GM18505 (cell line): ENCODE measurements around the gene SEC23A.
"Not testable (repeated sequence)": the region's sequence is repeated elsewhere in the genome, so short reads cannot be mapped to it uniquely, and the experiment has no call there.

ENCODE experiments used
- ATAC-seq: cut with Tn5 transposase; IDR thresholded peaks from one replicate; pipeline ENCODE4 v1.9.1; 2021; ENCODE audit not compliant: unreplicated experiment
- POLR2A ChIP-seq: IDR thresholded peaks from 4 replicates; pipeline ENCODE4 v1.6.1; 2011; ENCODE audit warnings: borderline replicate concordance; ENCODE audit not compliant: insufficient read depth, insufficient read length; ENCODE audit errors: extremely low read depth

SEC23A gene

DNA sequence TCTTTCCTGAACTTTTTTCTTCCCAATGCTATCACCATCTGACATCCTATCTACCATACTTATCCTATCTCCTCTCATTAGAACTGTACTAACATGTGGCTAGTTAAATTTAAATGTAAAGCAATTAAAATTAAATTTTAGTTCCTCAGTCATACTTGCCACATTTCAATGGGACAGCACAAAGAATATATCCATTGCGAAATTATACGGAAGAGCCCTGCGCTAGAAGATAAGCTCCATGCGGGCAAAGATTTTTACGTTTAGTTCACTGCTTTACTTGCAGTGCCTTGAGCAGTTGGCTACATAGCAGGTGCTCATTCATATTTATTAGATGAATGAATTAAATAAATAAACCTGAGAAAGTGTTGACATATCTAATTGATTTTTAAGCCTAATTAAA lies 33.1 kb downstream of the SEC23A start:
- no peak for ATAC-seq
- TF ChIP-seq POLR2A: no peak

DNA sequence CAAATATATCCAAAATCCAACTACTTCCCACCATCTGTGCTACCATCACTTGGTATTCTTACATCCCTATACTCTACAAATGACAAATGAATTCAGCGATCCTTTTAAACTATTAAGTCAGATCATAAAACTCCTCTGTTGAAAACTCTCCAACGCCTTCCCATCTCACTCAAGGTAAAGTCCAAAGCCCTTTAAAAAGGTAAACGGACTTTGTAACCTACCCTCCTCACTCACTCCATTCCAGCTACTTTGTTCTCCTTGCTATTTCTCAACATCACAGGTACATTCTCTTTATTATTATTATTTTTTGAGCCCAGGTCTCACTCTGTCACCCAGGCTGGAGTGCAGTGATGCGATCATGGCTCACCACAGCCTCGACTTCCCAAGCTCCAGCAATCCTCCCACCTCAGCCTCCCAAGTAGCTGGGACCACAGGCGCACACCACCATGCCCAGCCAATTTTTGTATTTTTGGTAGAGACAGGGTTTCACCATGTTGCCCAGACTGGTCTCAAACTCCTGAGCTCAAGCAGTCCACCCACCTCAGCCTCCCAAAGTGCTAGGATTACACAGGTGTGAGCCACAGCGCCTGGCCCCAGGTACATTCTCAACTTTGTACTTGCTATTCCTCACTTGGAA lies 33.7 kb downstream of the SEC23A start:
- not testable (repeated sequence) for ATAC-seq

DNA sequence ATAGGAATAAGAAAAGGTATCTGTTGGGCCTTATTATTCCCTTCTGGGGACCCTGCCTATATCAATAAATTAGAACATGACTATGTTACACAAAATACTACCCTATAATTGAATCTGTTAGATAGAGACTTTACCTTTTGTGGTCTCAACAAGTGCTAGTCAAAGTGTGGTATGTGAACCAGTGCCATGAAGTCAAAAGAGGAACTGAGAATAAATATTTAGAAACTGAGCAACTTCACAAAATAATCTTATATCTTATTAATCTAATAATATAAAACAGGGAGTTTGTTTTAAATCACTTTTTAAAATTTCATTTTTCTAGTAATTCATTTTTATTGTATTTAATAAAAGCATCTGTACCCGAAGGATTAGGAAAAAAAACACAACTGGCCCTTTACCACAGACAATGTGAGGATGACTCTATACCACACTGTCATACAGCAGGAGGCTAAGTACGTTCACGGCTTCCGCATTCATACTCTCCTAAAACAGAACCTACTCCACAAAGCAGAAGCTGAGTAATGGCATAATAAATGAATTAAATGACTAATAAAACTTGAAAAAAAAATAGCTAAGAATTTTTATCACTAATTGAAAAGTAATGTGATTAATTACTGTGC lies 42.1 kb downstream of the SEC23A start:
- peak; percentile 99 for ATAC-seq
- TF ChIP-seq POLR2A: no peak

DNA sequence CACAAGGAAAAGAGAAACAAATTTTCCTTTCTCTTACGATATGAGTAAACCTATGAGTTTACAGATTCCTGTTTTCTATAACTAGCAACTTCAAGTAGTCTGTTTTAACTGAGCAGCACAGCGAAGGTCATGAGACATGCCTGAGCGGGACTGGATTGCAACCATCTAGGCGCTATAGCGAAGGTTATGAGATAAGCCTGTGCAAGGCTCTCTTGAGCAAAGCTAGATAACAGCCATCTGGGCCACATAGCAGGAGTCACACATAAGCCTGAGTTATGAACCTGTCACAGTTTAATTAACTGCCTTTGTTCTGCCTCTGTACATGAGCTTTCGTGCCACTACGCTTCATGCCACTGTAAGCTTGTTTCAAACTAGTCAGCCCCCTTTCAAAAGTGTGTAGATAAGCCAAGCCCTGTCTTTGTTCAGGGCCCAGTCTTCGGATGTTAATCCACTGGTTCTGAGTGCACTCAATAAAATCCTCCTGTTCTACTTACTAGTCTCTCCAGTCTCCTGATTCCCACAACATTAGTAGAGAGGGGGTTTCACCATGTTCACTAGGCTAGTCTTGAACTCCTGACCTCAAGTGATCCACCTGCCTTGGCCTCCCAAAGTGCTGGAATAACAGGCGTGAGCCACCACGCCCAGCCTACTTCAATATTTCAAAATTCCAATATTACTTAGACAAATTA lies 47.1 kb downstream of the SEC23A start:
- ATAC-seq: no peak
- TF ChIP-seq POLR2A: no peak

DNA sequence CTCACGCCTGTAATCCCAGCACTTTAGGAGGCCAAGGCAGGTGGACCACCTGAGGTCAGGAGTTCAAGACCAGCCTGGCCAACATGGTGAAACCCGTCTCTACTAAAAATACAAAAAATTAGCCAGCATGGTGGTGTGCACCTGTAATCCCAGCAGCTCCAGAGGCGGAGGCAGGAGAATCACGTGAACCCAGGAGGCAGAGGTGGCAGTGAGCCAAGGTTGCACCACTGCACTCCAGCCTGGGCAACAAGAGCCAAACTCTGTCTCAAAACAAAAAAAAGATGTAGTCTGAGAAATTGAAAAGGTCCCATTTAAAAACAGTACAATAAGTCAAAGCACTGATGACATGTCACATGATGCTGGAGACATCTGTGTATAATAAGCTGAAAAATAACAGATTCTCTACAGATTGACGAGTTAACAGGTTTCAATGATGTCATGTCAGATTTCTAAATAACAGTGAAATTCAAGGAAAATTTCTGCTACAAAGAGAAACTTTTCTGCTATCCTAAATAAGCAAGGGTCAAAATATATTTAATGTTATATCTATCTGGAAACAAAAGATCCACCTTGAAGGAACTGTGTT lies 50.1 kb downstream of the SEC23A start:
- ATAC-seq: not testable (repeated sequence)

DNA sequence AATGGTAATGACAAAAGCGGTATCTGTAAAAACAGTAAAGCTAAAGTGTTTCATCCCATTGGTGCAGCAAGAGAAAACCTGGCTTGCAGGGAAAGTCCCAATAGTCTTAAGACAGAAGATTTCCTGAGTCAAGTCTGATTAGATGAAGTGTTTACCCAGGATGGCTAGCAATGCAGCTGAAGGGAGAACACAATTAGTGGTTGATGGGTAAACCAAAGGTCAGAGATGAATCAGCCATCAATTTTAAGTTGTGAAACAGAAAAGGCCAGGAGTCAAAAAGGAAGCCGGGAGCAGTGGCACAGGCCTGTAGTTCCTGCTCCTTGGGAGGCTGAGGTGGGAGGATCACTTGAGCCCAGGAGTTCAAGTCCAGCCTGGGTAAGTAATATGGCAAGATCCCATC lies 52.6 kb downstream of the SEC23A start:
- ATAC-seq: no peak

DNA sequence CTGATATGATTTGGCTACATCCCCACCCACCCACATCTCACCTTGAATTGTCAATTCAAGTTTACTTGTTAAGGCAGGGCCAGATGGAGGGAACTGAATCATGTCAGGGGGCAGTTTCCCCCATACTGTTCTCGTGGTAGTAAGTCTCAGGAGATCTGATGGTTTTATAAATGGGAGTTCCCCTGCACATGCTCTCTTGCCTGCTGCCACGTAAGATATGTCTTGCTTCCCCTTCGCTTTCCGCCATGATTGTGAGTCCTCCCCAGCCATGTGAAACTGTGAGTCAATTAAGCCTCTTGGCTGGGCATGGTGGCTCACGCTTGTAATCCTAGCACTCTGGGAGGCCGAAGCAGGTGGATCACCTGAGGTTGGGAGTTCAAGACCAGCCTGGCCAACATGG lies 57.1 kb downstream of the SEC23A start:
- ATAC-seq: not testable (repeated sequence)

More for the DNA sequence above, 52.6 kb downstream of the SEC23A start:
- no peak for TF ChIP-seq POLR2A

DNA sequence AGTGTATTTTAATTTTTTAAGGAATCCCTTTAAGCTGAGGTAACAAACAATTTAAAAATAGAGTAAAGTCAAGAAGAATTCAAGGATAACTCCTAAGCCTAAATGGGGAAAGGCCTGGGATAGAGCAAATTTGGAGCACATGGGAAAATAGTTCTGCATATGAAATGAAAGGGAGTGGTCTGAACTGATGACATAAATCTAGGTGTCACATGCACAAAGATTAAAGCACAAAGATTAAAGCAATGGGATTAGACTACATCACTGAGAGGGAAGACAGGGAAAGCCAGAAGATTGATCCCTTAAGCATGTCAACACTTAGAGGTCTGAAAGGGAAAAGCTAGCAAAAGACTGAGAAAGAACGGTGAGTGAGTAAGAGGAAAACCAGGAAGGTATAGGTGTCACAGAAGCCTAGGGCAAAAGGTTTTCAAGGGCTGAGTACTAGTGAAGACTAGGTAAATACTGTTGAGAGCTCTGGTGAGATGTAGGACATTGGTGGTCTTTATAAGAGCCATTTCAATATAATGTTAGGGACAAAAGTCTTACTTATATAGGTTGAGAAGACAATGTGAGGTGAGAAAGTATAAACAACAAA lies 59.6 kb downstream of the SEC23A start:
- no peak for TF ChIP-seq POLR2A
- no peak for ATAC-seq

DNA sequence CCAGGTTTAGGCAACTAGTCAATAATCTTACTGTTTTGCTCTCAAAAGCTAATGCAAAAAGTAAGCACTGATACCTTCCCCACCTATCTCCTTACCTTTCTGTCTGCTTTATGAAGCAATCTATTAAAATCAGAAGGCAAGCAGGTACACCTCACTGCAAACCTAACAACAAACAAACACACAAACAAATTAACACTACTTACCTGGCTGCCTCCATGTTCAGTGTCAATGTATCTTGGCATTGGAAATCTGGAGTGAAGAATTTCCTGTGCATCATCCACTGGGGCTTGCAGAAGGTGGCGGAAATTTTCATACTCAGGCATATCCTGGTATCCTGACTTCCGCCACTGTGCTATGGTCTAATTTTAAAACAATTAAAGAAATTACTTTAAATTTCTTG lies 62.5 kb downstream of the SEC23A start:
- no peak for TF ChIP-seq POLR2A

DNA sequence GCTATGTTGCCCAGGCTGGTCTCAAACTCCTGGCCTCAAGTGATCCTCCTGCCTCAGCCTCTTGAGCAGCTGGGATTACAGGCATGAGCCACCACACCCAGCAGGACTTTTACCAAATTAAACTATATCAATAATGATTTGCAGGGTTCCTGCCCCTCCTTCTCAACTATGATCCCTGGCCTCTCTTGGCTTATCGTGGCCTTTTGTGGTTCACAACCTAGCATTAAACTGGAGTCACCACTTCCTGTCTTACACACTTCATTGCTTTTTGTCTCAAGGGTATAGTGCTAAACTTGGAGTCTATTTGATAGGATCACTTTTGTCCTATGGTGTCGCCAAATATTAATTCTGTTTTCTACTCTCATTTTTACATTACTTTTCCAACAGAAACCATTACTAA lies 64.5 kb downstream of the SEC23A start:
- ATAC-seq: no peak

More for the DNA sequence above, 62.5 kb downstream of the SEC23A start:
- ATAC-seq: no peak

DNA sequence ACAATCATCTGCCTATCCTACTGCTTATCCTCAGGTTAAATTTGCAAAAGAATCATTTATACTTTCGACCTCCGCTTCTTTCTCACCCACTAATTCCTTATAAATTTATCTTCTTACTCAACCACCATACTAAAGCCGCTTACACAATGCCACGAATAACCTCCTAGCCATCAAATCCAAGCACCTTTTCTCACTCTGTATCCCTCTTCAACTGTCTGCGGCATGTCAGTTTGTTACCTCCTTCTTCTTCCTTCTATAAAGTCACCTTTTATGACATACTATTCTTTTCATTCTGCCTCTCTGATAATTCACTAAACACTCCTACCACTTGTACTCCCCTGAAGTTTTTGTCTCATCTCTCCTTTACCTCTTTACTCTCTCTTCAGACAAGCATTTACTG lies 66.3 kb downstream of the SEC23A start:
- no peak for TF ChIP-seq POLR2A
- ATAC-seq: no peak

More for the DNA sequence above, 64.5 kb downstream of the SEC23A start:
- TF ChIP-seq POLR2A: no peak

DNA sequence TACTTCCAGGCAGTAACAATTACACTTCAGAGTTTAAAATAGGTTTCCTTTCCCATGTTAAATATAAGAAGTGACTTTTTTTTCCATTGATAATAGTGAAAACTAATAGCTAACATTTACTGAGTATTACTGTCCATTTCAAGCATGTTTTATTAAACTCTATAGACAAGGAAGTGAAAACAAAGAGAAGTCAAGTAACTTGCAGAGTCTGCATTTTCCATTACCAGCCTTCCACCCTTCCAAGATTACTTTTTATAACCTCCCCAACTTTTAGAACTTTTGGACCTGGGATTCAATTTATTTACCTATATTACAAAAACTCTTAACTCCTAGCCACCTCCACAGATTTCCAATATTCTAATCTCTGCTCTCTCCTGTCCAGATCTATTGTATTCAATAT lies 67.7 kb downstream of the SEC23A start:
- no peak for TF ChIP-seq POLR2A
- no peak for ATAC-seq

DNA sequence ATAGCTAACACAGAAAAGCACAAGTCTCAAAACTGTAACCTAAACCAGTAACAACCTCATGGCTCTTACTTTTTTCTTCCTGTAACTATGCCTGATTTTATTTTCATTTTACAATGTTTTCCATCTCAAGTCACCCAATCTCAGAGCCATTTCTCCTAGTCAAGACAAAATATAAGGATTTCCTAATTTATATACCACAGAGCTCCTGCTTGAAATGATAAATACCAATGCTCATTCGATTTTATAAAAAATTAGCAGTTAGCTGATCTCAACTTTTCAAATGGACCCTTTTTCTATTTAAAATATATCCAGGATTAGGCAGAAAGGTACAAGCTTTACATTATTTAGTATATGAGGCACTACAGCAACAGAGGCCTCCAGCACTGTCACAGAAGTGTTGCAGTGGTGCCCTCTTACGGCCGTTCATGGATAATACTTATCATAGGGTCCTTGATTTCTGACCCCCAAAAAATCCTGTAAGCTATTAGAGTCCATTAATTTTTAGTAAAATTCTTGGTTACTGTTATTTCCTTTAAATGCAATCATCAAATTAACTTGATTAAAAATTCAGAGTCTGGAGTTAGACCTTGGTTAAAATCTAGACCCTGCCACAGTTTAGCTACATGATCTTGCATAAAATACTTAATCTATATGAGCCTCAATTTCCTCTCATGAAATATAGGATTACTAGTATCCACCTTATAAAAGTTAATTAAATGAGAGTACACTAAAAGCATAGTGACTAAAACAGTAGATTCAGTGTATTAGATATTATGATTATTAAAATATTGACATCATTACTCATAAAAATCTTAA lies 68.3 kb downstream of the SEC23A start:
- no peak for ATAC-seq
- TF ChIP-seq POLR2A: no peak

DNA sequence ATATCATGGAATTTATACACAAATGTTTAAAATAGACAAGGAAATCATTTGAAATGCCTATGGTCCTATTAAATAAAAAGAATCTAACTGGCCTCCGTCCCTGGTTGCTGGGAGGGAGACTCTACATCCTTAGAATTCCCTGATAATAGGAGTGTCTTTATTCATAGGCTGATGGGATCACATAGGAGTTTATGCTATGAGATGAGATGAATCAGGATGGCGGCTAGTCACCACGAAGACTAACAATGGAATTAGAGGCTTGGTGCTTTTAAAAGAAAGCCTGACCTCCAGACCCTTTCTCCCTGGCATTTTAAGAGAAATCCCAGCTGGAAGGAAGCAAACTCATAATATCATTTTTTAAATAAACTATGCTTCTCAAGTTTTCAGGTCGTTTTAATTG lies 69.7 kb downstream of the SEC23A start:
- ATAC-seq: no peak
- no peak for TF ChIP-seq POLR2A

DNA sequence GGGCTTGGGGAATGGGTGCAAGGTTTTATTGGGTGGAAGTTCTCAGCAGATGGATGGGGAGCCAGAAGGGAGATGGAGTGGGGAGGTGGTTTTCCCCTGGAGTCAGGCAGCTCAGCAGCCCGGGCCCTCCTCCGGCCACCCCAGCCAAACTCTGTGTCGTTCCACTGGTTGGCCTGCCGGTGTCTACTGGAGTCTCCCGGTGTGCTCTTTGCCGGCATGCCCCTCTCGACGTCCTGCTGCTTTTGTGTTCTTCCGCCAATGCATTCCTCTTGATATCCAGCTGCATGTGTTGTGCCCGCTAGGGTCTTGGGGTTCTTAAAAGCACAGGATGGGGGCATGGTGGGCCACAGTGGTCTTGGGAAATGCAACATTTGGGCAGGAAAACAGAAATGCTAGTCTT lies 72.8 kb downstream of the SEC23A start:
- ATAC-seq: no peak
- TF ChIP-seq POLR2A: no peak
